Fibroblast of lung (primary cell): Measurements from ENCODE around the gene AK8.

Experiments
- EZH2 ChIP-seq: IDR thresholded peaks from 2 replicates; pipeline ENCODE4 v1.5.1; 2012; ENCODE audit warnings: low read length, control low read depth, mild to moderate bottlenecking; ENCODE audit errors: missing control alignments
- TF ChIP-seq, protein P1 (sequence below), 2 donors: IDR thresholded peaks in 1 of 2; conservative IDR thresholded peaks in 1 of 2; 1 replicate in 1 of 2; 2 replicates in 1 of 2; pipeline ENCODE4 v1.5.1; 2011 to 2012; ENCODE audit warnings: low read length in 2 of 2, control low read depth in 1 of 2, inconsistent platforms in 1 of 2, low read depth in 1 of 2, mild to moderate bottlenecking in 1 of 2

DNA sequence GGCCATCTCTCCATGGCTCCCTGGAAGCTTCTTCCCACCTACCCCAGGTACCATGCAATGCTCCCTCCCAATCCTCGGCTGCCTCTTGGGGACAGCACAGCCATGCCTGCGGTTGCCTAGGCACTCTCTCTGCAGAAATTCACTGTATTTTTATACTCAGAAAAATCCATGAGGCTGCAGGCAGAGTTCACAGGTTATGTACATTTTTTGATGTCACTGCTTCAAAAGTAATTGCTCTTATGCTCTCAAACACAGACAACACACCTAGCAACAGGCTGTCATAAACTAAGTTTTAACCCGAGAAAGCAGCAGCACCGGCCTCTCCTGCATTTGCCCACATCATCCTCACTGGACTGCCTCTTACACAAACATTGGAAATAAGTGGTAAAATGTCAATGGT lies 102.4 kb downstream of the AK8 start:
- TF ChIP-seq EZH2, result no peak
- TF ChIP-seq, protein P1, sequence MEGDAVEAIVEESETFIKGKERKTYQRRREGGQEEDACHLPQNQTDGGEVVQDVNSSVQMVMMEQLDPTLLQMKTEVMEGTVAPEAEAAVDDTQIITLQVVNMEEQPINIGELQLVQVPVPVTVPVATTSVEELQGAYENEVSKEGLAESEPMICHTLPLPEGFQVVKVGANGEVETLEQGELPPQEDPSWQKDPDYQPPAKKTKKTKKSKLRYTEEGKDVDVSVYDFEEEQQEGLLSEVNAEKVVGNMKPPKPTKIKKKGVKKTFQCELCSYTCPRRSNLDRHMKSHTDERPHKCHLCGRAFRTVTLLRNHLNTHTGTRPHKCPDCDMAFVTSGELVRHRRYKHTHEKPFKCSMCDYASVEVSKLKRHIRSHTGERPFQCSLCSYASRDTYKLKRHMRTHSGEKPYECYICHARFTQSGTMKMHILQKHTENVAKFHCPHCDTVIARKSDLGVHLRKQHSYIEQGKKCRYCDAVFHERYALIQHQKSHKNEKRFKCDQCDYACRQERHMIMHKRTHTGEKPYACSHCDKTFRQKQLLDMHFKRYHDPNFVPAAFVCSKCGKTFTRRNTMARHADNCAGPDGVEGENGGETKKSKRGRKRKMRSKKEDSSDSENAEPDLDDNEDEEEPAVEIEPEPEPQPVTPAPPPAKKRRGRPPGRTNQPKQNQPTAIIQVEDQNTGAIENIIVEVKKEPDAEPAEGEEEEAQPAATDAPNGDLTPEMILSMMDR (conservative IDR thresholded peaks at IDR 0.05 in 1 of 2, IDR thresholded peaks at IDR 0.05 in 1 of 2; ENCODE audit: low read depth in 1 of 2, low read length in 2 of 2), result no peak
